ENCODE data around the gene SCUBE2.

GRCh38 chr11:9020916-9021315 is 70.5 kb downstream of the SCUBE2 start:
- TF ChIP-seq, protein P1, sequence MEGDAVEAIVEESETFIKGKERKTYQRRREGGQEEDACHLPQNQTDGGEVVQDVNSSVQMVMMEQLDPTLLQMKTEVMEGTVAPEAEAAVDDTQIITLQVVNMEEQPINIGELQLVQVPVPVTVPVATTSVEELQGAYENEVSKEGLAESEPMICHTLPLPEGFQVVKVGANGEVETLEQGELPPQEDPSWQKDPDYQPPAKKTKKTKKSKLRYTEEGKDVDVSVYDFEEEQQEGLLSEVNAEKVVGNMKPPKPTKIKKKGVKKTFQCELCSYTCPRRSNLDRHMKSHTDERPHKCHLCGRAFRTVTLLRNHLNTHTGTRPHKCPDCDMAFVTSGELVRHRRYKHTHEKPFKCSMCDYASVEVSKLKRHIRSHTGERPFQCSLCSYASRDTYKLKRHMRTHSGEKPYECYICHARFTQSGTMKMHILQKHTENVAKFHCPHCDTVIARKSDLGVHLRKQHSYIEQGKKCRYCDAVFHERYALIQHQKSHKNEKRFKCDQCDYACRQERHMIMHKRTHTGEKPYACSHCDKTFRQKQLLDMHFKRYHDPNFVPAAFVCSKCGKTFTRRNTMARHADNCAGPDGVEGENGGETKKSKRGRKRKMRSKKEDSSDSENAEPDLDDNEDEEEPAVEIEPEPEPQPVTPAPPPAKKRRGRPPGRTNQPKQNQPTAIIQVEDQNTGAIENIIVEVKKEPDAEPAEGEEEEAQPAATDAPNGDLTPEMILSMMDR (IDR thresholded peaks at IDR 0.05): no peak
- TF ChIP-seq POLR2AphosphoS5 (IDR thresholded peaks at IDR 0.05): no peak
